Measurements from ENCODE around the gene LKAAEAR1. TPM values are rescaled to one million over a fixed set of nuclear protein-coding genes. Genes with fewer than 3 reads are reported as not detected.
A peak's percentile ranks its signal among the peaks of the same experiment; 100 is the strongest.

Gene LKAAEAR1
- total and polyA plus RNA-seq, 2 of the 13 experiments (the other 11 are each of a cell fraction or from before 2014, with no cell fraction given), result not detected

GRCh38 chr20:64040231-64041039, 43.8 kb downstream of the LKAAEAR1 start (continued):
- TF ChIP-seq ARID5B (CRISPR knock-in tag; IDR thresholded peaks at IDR 0.05) (no peak), EP300 (IDR thresholded peaks at IDR 0.05; ENCODE audit: low read depth in 2 of 2, low read length in 2 of 2) (no peak; a peak in 1 of 4 replicates), EP300 (CRISPR knock-in tag; IDR thresholded peaks at IDR 0.05; ENCODE audit: borderline replicate concordance) (no peak), GMEB1 (CRISPR knock-in tag; IDR thresholded peaks at IDR 0.05; ENCODE audit: borderline replicate concordance) (no peak), ZNF850 (CRISPR knock-in tag; conservative IDR thresholded peaks at IDR 0.05) (no peak), ZSCAN12 (CRISPR knock-in tag; IDR thresholded peaks at IDR 0.05) (no peak), ZNF883 (CRISPR knock-in tag; IDR thresholded peaks at IDR 0.05; ENCODE audit: not compliant biosample characterization) (no peak), ZNF746 (CRISPR knock-in tag; IDR thresholded peaks at IDR 0.05) (0 out of 2 replicates have a peak, but pooled peaks have one; percentile 31), ZNF512 (CRISPR knock-in tag; IDR thresholded peaks at IDR 0.05) (no peak), RARA (CRISPR knock-in tag; IDR thresholded peaks at IDR 0.05) (peak; percentile 61), BRD4 (CRISPR knock-in tag; IDR thresholded peaks at IDR 0.05) (no peak), ZBTB8A (CRISPR knock-in tag; IDR thresholded peaks at IDR 0.05; ENCODE audit: borderline replicate concordance, low read depth) (no peak), MAFK (conservative IDR thresholded peaks at IDR 0.05 in 1 of 2, IDR thresholded peaks at IDR 0.05 in 1 of 2; ENCODE audit: low read length in 2 of 2) (no peak), ADNP (CRISPR knock-in tag; IDR thresholded peaks at IDR 0.05) (no peak), ZNF275 (CRISPR knock-in tag; IDR thresholded peaks at IDR 0.05; ENCODE audit: borderline replicate concordance) (no peak), PAXIP1 (CRISPR knock-in tag; conservative IDR thresholded peaks at IDR 0.05) (peak; percentile 44; the same call in 1 of the 2 replicates)

Data from HepG2 (cell line).